ENCODE results near the gene ATG5.

The ATG5 gene

DNA sequence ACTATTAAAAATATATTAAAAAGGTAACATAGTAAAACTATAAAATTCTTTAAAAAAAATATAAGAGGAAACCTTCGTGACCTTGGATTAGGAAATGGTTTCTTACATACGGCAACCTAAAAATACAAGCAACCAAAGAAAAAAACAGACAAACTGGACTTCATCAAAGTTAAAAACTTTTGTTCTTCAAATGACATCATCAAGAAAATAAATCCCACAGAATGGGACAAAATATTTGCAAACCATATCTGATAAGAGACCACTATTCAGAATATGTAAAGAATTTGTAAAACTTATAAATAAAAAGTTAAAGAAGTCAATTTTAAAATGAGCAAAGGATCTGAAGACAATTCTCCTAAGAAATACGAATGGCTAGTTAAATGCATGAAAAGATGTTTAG lies 110.0 kb downstream of the ATG5 start:
- no peak for DNase-seq

DNA sequence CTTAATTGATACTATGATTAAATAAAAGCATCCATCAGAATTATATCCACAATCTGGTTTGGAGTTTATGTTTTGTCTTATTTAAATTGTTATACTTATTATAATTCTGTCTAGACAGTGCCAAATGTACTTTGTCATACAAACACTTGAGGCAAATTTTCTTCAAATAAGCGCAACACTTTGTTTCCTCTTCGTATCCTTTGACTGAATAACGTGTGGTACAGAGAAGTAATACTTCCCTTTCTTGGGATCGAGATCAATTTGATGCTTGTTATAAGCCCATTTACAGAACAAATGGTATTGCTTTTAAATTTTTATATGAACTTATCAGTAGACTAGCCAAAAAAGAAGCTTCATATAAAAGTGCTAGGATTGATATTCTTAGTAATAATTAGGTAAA lies 111.0 kb downstream of the ATG5 start:
- no peak for DNase-seq

GRCh38 chr6:106213660-106214289 lies 111.8 kb downstream of the ATG5 start:
- DNase-seq: no peak

- no peak for DNase-seq
Observed at GRCh38 chr6:106212576-106212975, 113.0 kb downstream of the ATG5 start.

DNA sequence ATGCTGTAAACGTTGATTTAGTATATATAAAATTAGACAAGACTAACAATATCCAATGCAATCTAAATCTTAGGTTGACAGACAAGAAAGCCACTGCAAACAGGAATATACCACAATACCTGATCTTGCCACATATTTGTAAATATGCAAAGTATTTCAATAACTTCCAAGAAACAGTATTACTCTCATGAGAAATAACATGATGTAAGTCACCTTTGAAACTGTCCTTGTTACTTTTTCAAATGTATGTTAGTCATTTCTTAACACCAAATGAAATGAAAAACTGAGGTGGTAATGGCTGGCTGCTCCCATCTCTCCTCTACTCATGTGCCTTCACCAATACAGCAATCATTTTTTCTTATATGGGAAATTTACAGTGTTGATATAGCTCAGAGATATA lies 118.7 kb downstream of the ATG5 start:
- DNase-seq: no peak

DNA sequence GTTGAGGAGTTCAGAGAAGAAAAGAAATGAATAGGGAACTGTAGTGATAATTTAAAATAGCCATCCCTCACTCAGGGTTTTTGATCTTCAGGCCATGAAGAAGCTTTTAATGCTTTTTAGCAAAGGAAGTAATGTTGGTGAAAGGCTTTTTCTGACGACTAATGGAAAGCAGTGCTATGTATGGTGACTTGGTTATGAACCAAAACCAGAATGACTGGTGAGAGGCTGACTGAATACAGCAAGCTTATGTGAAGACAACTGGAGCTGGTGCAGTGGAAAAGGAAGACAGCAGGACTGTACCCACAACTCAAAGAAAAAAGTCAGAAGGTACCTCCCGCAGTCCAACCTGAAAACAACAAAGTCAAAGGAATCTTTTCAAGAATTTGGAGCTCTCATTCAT lies 120.6 kb downstream of the ATG5 start:
- no peak for DNase-seq

DNA sequence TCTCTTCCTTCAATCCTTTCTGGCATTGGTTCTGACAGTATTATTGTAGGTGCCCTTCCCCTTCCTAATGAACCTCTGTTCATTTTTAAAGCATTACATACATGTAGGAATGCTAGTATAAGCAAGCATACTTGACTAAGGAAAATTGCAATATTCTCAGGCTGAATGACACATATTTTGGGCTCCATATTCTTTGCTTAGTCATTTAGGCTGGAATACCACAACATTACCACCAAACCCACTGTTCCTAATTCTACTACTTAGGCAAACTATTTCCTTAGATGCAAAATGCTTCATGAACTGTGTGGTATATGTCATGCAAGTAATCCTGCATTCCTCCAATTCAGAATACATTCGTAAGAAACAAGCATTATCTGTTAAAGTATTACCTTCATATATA lies 125.6 kb downstream of the ATG5 start:
- no peak for DNase-seq

DNA sequence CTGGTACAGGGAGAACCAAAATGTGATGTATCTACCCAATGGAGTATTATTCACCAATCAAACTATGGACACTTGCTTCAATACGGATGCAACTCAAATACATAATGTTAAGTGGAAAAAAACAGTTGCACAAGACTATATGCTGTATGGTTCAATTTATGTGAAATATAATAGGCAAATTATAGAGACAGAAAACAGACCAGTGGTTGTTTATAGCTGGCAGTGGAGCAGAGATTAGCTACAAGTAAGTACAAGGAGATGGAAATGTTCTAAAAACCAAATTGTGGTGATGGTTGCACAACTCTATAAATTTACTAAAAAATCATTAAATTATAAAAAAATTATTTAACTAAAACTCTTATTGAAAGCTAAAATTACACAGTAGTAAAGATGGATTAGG lies 126.2 kb downstream of the ATG5 start:
- no peak for DNase-seq

- no peak for DNase-seq
Observed at GRCh38 chr6:106197441-106197840, 128.1 kb downstream of the ATG5 start.

- no peak for DNase-seq
Observed at GRCh38 chr6:106194949-106195921, 130.3 kb downstream of the ATG5 start.

GRCh38 chr6:106192824-106193223 lies 132.7 kb downstream of the ATG5 start:
- DNase-seq: no peak

GRCh38 chr6:106188104-106188794 lies 137.3 kb downstream of the ATG5 start:
- DNase-seq: no peak

DNA sequence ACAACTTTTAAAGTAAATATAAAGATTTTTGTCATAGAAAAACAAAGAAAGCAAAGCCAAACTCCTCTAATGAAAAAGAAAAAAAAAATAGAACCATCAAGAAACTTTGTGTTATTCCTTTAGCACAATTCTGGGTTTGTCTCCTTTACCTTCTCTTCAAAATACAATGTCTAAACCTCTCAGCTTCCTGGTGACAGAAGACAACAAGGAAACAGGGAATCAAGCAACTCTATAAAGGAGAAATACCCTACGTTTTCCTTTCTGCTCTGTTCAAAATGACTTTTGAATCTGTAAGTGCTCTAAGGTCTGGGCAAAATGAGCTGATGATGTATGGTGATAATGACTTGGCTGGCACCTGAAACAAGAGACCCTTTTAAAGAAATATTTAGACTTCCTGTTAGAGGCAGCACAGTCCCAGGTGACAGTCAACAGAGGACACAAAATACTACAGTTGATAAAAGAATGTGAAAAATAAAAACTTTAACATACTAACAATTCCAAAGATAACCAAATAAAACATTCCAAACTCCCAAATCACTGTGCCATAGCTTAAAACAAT lies 138.1 kb downstream of the ATG5 start:
- no peak for DNase-seq

DNA sequence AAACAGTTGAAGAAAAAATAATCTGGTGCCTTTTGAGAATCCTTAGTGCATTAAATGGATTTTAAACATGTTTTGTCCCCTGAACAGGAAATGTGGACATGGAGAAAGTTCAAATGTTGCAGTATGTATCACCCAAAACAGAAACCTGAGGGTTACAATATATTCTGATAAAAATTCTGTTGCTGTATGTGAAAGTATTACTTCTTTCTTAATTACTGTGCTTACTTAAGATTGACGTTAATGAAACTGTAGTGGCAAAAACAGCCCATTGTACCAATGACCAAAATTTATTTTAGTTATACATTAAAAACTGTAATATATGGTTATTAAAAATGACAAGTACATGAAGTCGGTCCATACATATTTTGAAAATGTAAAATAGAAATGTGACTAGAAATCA lies 138.8 kb downstream of the ATG5 start:
- no peak for DNase-seq

DNA sequence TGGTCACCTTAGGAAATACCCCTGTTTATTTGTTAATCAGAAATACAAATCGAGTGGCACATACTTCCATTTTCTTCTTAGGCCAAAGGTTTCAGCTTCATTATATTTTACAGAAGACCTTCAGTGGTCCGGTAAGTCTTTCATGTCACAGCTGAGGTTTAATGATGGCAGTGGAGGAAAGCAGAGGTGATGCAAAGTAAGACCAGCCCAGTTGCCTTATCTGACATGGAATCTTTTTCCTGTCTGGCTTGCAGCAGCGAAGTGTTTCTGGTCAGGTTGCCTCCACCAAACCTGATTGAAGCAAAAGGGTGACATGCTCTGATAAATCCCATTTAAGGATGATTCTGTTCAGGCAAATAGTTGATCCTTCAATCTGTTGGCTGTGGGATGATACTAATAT lies 139.4 kb downstream of the ATG5 start:
- DNase-seq: no peak

DNA sequence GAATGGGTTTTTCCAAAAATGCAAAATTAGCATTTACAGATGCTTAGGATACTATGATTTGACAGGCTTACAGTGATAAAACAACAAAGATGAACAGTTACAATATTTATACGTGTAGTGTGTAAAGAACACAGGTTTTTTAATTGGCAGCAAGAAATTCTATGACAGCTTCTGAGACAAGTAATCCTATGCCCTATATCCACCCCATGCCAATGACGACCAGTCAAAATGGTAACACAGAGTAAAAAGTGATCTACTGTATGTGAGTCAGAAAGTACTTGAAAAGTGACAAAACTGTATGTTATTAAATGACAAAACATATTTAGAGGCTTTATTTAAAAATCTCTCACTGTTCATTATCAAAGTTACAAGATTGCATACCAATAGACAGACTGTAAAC lies 139.9 kb downstream of the ATG5 start:
- no peak for DNase-seq

DNA sequence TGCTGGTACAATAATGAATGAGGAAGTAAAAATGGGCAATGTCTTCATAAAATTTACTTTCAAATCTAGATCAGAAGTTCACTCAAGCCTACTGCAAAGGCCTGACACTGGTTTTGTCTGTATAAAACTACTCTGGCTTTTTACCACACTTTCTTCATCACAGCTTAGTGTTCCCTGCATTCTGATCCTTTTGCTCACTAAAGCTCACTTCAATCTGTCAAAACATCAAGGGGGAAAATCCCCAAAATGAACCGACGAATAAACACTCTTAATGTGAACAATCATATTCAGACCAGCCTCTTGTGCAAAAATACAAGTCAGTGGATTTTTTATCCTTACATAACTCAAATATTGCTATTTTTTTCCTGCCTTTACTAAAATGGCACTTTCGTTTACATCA lies 140.9 kb downstream of the ATG5 start:
- DNase-seq: no peak

DNA sequence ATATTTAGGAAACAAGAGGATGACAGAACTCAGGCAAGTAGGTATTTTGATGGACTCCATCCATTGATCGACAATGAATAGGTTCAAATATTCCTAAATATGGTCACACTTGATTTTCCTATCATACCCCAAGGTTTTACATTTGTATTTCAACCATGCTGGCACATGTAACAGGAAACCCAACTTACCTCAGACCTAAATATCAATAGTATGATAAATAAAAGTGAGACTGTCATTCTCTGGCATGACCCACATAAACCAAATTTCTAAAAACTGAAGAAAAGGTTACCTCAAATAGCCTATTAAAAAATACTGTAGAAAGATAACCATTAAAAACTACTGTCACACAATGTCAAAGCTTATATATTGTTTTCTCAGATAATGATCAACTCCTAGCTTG lies 142.1 kb downstream of the ATG5 start:
- no peak for DNase-seq

GRCh38 chr6:106182455-106182854 lies 143.1 kb downstream of the ATG5 start:
- no peak for DNase-seq

GRCh38 chr6:106181664-106182418 lies 143.7 kb downstream of the ATG5 start:
- no peak for DNase-seq

- DNase-seq: no peak
Observed at GRCh38 chr6:106180208-106180607, 145.4 kb downstream of the ATG5 start.

- no peak for DNase-seq
Observed at GRCh38 chr6:106178900-106179299, 146.7 kb downstream of the ATG5 start.

- no peak for DNase-seq
Observed at GRCh38 chr6:106177786-106178185, 147.8 kb downstream of the ATG5 start.

Measured in activated naive CD4-positive, alpha-beta T cell treated with anti-CD3 and anti-CD28 coated beads, Interleukin-2, amount 50 U/mL, for 16 hours (primary cell).